HuH-7 (cell line): Measurements from ENCODE around the gene EPOP.
A peak's percentile ranks its signal among the peaks of the same experiment; 100 is the strongest.
"Not testable (repeated sequence)": the region's sequence is repeated elsewhere in the genome, so short reads cannot be mapped to it uniquely, and the experiment has no call there.

ENCODE experiments used
- DNase-seq: peaks from one replicate; pipeline ENCODE4 v3.0.0; 2011; ENCODE audit warnings: low spot score

EPOP gene

GRCh38 chr17:38653230-38653629 lies 21.5 kb downstream of the EPOP start:
- no peak for DNase-seq

- DNase-seq = not testable (repeated sequence)
These were observed 24.0 kb downstream of the EPOP start for GRCh38 chr17:38650653-38651173.

GRCh38 chr17:38637951-38638350 lies 36.8 kb downstream of the EPOP start:
- DNase-seq = no peak

DNA sequence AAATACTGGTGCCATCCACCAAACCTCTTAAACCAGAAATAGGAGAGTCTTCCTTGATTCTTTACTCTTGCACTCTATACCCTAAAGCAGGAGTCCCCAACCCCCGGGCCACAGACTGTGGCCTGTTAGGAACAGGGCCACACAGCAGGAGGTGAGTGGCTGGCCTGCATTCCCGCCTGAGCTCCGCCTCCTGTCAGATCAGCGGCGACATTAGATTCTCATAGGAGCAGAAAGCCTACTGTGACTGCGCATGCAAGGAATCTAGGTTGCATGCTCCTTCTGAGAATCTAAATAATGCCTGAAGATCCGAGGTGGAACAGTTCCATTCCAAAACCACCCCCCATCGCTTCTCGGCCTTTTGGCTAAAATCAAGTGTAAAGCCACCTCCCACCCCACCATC lies 38.7 kb downstream of the EPOP start:
- no peak for DNase-seq

DNA sequence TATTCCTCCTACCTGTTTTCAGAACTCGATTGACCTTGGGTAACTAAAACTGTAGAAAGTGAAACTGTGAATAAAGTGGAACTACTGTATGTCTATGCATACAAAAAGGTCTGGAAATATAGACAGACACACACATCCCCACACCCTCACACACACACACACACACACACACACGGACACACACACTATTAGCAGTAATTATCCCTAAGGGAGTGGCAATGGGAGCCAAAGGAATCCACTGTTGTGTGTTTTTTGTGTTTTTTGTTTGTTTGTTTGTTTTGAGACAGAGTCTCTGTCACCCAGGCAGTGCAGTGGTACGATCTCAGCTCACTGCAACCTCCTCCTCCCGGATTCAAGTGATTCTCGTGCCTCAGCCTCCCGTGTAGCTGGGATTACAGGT lies 42.4 kb downstream of the EPOP start:
- no peak for DNase-seq

GRCh38 chr17:38628441-38628840 lies 46.3 kb downstream of the EPOP start:
- DNase-seq = peak; percentile 53

DNA sequence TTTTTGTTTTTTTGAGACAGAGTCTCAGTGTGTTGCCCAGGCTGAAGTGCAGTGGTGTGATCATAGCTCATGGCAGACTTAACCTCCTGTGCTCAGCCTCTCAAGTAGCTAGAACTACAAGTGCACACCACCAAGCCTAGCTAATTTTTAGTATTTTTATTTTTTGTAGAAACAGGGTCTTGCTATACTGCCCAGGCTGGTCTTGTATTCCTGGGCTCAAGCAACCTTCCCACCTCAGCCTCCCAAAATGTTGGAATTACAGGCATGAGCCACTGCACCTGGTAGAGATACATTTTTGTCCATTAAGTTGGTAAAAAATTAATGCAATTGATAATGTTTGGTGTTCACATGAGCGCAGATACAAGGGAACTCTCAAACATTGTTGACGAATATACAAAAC lies 46.8 kb downstream of the EPOP start:
- DNase-seq = no peak

GRCh38 chr17:38626606-38627226 lies 48.0 kb downstream of the EPOP start:
- not testable (repeated sequence) for DNase-seq

DNA sequence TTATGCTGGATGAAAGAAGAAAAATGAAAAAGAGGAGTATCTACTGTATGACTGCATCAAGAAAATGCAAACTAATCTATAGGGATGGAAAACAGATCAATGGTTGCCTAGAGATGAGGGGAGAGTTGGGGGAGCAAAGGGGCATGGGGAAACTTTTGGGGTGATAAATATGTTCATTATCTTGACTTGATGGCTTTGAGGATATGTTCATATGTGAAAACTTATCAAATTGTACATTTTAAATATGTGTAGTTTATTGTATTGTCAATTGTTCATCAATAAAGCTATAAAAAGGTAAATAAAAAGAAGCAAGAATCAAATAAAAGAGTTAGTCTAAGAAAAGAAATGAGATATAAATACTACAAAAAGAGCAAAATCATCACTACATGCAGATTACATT lies 49.3 kb downstream of the EPOP start:
- no peak for DNase-seq

- DNase-seq = not testable (repeated sequence)
These were observed 49.9 kb downstream of the EPOP start for GRCh38 chr17:38624782-38625355.
